ENCODE results near the gene EP400. TPM values are rescaled to one million over a fixed set of nuclear protein-coding genes. Genes with fewer than 3 reads are reported as not detected.

Gene EP400
- total RNA-seq, 1 experiment from 2014 or later = 61.7 TPM

DNA sequence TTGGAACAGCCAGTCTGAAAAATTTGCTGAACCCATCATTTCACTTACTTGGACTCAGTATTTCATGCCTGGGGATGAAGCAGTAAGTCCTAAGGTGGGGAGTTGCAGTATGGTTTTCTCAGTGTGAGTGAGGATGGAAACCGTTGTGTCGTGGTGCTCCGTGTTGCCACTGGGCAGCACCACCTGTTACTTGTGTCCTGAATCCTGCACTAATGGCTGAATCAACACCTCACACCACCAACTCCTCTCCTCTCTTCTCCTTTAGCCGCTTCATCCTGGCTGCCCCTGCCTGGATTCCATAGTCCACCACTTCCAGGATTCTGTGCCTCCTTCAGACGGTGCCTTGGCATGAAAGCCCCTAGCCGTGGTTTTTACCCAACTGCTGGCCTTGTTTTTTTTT, 3.0 kb upstream of the EP400 start:
- Mint-ChIP-seq H3K4me1 (peaks cover 3 to 8% of the 10 kb centered on the region in 2 experiments), H3K36me3 (ENCODE audit: insufficient read depth in 1 of 3, low read depth in 3 of 3) (peaks cover 20 to 43% (median 30%) of the 10 kb centered on the region in 3 experiments; a peak in 6 of 7 replicates), H3K9me3 (no peaks in the 10 kb centered on the region), H3K27me3 (ENCODE audit: low read depth) (peaks cover 2% of the 10 kb centered on the region), H3K4me3 (no peak overlapping the region), H3K27ac (peak overlapping the region in 2 of 3 experiments; percentile 30 to 53; a peak in 2 of 7 replicates)
- Histone ChIP-seq H2BK20ac (ENCODE audit: low read depth, low read length, poor library complexity, severe bottlenecking) (no peak overlapping the region), H3T11ph (ENCODE audit: low read length) (no peak overlapping the region), H3K4me2 (ENCODE audit: insufficient read depth, insufficient read length, low read length) (no peak overlapping the region), H4K5ac (ENCODE audit: insufficient read length, low read depth, low read length) (no peak overlapping the region), H2BK120ac (ENCODE audit: low read depth, low read length, poor library complexity, severe bottlenecking) (no peak overlapping the region), H4K20me1 (ENCODE audit: control insufficient read depth, insufficient read depth, insufficient read length) (no peaks in the 10 kb centered on the region), H3K14ac (ENCODE audit: insufficient read depth, low read length) (no peak overlapping the region), H3K4me1 (ENCODE audit: insufficient read depth, low read length) (peaks cover 4% of the 10 kb centered on the region; the same call in 1 of the 2 replicates), H3K4ac (ENCODE audit: low read depth, low read length) (no peak overlapping the region), H3K27me3 (ENCODE audit: insufficient read depth, low read length) (no peaks in the 10 kb centered on the region), H3K9me3 (ENCODE audit: control insufficient read depth, low read depth, low read length) (no peaks in the 10 kb centered on the region), H3K79me2 (ENCODE audit: insufficient read depth, low read length) (peaks cover 5% of the 10 kb centered on the region; the same call in 1 of the 2 replicates), H2AFZ (ENCODE audit: low read length) (no peak overlapping the region), H2BK12ac (ENCODE audit: insufficient read length, low read depth, low read length) (no peak overlapping the region), H3K18ac (ENCODE audit: insufficient read length, low read depth, low read length) (no peak overlapping the region), H3K23ac (ENCODE audit: insufficient read length, low read depth, low read length) (no peak overlapping the region), H3K27ac (ENCODE audit: insufficient read length, low read depth, low read length) (no peak overlapping the region), H4K91ac (ENCODE audit: insufficient read length, low read depth, low read length) (no peak overlapping the region), H4K8ac (replicated peaks; ENCODE audit: insufficient read length, low read depth, low read length) (no peak overlapping the region), H2AK5ac (ENCODE audit: insufficient read length, low read length) (no peak overlapping the region), H3K79me1 (ENCODE audit: insufficient read depth, low read depth, low read length, poor library complexity, severe bottlenecking) (peaks cover 4% of the 10 kb centered on the region), H2BK15ac (ENCODE audit: low read depth, low read length) (no peak overlapping the region), H2BK5ac (ENCODE audit: insufficient read length, low read length) (no peak overlapping the region), H3K56ac (ENCODE audit: insufficient read length, low read depth, low read length) (no peak overlapping the region), H3K23me2 (ENCODE audit: insufficient read length, low read depth, low read length, poor library complexity, severe bottlenecking) (no peaks in the 10 kb centered on the region), H3K9ac (ENCODE audit: extremely low read depth, insufficient read length, low read length) (no peak overlapping the region)
- peak; percentile 32 for DNase-seq
- TF ChIP-seq, protein P1, sequence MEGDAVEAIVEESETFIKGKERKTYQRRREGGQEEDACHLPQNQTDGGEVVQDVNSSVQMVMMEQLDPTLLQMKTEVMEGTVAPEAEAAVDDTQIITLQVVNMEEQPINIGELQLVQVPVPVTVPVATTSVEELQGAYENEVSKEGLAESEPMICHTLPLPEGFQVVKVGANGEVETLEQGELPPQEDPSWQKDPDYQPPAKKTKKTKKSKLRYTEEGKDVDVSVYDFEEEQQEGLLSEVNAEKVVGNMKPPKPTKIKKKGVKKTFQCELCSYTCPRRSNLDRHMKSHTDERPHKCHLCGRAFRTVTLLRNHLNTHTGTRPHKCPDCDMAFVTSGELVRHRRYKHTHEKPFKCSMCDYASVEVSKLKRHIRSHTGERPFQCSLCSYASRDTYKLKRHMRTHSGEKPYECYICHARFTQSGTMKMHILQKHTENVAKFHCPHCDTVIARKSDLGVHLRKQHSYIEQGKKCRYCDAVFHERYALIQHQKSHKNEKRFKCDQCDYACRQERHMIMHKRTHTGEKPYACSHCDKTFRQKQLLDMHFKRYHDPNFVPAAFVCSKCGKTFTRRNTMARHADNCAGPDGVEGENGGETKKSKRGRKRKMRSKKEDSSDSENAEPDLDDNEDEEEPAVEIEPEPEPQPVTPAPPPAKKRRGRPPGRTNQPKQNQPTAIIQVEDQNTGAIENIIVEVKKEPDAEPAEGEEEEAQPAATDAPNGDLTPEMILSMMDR (conservative IDR thresholded peaks at IDR 0.05) = no peak
- WGBS (ENCODE audit: extremely low coverage, insufficient read length, low lambda C conversion rate) = no CpG with 5 or more reads among the region's 6 CpGs
